HuH-7.5 (cell line): Measurements from ENCODE around the gene SCYGR1.
"Not testable (repeated sequence)": the region's sequence is repeated elsewhere in the genome, so short reads cannot be mapped to it uniquely, and the experiment has no call there.

ENCODE experiments used
- DNase-seq: peaks from one replicate; pipeline ENCODE4 v3.0.0; 2011; ENCODE audit warnings: low spot score

Gene SCYGR1, protein sequence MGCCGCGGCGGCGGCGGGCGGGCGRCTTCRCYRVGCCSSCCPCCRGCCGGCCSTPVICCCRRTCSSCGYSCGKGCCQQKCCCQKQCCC

DNA sequence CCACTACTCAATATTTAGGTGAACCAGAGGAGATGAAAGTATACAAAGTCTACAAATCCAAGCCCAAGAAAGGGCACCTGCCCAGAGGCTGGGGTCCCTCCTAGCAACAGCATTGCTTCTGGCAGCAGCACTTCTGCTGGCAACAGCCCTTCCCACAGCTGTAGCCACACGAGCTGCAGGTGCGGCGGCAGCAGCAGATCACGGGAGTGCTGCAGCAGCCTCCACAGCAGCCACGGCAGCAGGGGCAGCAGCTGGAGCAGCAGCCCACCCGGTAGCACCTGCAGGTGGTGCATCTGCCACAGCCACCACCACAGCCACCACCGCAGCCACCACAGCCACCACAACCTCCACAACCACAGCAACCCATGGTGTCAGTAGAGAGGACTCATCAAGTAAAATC, at the start of gene SCYGR1:
TSS of gene SCYGR1 (minus strand) at position 367 of the 400 bp plus-strand sequence. CDS start at position 367, 0 bp downstream.
- DNase-seq = not testable (repeated sequence)

DNA sequence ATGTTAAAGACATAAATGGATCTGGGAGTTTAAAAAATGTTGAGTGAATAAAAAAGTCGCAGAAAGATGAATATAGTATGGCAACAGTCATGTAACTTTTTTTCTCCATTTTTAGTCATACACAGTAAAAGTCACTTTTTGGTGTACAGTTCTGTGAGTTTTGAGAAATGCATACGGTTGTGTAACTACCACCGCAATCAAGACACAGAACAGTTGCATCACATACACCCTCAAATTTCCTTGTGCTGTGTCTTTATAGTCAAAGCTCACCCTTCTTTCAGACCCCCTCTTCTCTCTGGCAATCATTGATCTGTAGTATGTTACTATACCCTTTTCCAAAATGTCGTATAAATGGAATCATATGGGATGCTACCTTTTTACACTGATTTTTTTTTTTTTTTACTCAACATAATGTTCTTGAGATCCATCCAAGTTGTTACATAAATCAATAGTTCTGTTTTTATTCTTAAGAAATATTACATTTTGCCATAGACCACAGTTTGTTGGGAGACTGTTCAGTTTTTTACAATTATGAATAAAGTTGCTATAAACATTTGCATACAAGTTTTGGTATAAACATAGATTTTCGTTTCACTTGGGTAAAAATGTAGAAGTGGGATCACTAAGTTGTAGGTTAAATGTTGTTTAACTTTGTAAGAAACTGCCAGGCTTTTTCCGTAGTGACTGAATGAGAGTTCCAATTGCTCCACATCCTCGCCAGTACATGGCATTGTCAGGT, 48.9 kb upstream of the SCYGR1 start:
- no peak for DNase-seq

DNA sequence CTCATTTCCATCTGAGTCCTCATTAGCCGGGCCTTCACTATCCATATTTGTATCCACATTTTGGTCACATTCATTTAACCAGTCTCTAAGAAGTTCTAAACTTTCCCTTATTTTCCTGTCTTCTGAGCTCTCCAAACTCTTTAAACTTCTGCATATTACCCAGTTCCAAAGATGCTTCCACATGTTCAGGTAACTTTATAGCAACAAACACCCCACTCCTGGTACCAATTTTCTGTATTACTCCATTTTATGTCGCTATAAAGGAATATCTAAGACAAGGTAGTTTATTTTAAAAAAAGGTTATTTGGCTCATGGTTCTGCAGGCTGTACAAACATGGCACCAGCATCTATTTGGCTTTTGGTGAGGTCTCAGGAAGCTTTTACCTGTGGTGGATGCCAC, 45.4 kb upstream of the SCYGR1 start:
- no peak for DNase-seq

DNA sequence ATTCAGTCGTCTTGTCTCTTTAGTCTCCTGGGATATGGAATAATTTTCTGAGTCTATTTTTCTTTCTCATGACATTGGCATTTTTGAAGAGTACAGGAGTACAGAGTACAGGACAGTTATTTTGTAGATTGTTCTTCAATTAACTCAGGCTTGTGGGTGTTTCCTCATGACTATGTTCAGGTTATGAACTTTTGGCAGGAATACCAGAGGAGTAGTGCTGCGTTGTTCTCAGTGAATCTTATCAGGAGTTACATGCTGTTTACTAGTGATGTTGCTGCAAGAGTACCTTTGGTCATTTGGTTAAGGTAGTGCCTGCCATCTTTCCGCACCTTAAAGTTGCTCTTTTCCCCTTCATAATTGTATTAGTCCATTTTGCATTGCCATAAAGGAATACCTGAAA, 42.9 kb upstream of the SCYGR1 start:
- no peak for DNase-seq

DNA sequence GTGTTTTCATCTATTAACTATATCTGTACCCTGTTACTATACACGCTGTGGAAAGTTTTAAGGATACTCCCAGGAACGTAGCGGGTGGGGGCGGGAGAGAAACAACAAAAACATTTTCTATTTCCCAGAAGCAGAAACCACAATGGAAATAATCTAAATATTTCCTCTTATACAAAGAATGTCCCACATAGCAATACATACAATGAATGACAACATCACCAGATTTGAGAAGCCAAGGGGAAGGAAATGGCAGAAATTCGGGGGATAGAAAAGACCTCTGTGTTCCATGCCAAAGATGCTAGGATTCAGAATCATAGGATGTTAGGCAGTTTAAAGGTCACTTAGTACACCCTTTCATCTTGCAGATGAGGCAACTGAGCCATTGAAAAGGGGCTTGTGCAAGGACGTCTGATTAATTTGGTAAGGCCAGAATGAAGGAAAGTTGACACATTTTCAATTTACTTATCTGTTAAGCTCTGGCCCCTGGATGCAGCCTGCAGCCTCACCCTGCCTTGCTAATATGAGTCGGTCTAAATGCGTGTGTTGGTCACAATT, 41.1 kb upstream of the SCYGR1 start:
- DNase-seq = no peak

DNA sequence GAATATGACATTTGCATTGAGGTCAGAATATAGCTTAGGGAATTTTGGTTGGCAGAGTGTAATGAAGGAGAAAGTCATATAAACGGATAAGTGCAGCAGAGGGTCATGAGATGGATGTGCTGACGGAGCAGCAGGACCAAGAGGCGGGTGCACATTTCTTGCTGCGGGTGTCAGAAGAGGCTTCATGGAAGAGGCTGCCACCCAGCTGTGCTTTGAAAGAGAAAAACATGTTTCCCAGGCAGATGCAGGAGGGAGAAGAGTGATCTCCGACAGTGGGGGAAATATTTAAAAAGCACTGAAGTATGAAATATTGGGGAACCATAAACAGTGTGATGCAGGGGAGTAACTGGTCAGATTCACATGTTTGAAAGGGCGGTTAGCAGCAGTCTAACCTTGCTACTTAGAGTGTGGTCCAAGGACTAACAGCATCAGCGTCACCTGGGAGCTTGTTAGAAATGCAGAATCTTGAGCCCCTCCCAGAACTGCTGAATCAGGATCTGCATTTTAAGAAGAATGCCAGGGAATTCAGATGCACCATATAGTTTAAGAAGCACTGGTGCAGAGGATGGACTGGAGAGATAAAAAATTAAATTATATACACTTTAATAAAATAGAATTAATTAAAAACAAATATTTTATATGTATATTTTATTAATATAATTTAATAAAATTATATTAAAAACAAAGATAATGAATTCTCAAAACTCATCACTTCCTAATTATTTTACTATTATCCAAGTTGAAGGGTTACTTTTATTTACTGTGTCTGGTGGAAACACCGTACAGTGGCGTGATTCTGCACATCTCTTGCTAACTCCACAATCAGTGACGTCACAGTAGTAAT, 36.1 kb upstream of the SCYGR1 start:
- DNase-seq = no peak

DNA sequence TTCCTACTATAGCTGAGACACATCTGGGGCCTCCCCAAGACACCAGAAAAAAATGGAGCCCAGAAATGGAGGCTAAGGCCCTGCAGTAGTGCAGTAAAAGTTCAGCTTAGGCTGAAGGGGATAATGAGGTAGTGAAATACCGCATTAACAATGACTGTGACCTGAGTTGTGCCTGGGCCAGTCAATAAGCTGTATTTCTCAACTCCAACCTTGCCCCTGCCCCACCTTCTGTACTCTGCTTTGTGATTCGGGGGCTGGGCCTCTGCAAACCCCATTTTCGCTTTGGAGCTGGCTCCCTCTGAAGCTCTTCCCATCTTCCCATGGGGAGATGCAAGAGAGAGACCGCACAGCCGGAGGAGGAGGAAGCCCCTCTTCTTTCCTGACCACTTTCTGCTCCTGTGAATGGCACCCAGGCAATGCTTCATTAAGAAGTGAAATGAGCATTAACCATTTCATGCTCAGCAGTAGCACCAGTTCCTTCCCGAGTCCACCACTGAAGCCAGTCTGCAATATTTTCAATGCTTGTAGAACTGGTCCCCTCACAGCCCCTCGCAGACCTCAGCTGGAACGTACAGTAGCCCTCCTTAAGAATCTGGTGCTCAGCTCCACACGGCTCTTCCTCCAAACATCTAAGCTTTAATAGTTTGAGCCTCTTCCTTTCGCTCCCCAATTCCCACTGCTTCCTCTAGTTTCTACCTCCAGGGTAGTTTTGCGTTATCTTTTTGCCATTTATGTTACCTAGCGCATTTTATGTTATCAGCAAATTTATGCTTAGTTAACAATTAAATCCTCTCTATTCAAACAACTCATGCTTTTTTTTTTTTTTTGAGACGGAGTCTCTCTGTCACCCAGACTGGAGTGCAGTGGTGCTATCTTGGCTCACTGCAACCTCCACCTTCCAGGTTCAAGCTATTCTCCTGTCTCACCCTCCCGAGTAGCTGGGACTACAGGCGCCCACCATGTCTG, 32.6 kb upstream of the SCYGR1 start:
- DNase-seq = no peak

DNA sequence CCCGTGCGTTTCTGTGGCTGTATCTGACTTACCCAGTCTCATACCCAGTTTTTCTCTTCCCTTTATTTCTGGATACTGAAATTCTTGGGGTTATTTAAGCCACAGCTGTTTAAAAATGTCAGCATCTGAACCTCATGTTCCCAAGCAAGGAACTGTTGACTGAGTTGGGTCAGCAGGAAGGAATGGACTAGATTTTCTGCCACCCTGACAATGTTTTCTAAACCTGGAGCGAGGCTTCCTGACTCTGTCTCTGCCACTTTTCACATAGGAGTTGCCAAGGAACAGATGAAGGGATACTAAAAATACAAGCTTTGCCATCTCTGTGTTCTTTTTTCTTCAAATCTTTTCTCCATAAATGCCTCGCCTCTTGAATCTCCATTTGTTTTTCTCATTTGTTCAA, 29.0 kb upstream of the SCYGR1 start:
- no peak for DNase-seq

DNA sequence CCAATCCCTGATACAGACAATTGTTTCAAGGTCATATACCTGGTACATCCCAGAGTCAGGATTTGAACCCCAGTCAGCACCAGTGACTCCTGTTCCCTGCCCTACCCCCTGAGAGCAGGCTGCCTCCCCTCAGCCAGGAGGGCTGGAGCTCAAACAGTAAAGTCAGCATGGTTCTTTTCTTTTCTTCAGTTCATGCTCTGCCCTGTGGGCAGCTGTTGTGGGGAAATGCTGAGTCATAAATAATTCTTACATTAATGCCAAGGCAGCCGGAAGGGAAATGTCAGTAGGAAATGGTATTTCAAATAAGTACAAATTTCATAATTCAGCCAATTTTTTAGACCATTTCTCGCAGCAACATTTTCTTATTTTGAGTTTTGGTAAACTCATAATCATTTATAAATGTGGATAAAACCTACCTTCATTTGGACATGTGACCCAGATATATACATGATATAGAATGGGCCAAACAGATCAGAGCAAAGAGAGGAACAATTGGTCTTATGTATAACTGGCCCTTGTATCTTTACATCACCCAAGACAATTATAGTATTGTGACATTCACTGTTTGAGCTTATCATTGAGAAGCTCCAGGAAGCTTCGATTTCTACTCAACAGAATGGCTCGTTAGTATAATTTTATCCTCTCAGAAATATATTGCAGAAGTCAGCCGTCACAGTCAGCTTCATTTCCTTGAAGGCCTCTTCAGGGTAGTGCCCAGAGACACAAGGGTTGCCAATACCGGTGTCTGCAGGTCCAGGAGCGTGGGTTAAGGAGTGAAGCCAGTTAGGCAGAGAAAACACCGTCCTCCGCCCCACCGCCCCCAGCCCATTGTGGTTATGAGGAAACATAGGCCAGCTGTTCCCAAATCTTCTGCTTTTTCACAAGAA, 28.0 kb upstream of the SCYGR1 start:
- no peak for DNase-seq

DNA sequence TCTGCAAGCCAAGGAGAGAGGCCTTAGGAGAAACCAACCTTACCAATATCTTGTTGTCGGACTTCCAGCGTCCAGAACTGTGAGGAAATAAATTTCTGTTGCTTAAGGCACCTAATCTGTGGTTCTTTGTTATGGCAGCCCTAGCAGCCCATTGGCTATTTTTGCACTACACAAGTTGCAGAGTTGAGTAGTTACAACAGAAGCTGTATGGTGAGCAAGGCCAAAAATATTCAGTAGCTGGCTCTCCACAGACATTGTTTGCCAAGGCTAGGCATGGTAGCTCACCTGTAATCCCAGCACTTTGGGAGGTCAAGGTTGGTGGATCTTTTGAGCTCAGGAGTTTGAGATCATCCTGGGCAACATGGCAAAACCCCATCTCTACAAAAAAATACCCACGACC, 27.1 kb upstream of the SCYGR1 start:
- no peak for DNase-seq

DNA sequence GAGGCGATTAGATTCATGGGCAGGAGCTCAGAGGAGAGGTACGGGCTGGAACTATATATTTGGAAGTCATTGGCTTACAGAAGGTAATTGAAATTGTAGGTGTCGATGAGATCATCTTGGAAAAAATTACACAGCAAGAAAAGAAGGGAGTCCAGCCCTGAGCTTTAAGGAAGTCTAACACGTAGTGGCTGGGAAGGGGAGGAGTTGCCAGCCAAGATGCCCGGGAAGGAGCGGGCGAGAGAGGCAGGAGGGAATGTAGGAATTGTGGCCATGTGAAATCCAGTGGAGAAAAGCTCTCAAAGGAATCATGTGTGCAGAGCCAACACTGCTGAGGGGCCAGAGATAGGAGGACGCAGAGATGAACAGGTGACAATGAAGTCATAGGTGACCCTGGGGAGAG, 25.6 kb upstream of the SCYGR1 start:
- DNase-seq = no peak

DNA sequence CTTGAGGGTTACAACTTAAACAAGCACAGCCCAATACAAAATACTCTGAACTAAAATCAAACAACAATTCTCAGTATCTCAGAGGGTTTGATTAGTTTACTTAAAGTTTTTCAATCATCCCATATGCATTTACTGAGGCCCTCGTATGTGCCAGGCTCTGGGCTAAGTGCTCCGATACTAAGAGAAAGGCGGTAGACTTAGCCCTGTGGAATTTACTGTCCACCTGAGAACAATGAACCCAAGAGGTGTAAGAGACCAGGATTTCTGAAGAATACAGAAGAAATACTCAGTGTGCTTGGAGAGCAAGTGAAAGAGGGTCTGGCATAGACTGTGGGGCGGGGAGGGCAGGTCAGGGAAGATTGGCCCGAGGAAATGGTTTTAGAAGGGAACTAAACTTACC, 25.1 kb upstream of the SCYGR1 start:
- DNase-seq = no peak

DNA sequence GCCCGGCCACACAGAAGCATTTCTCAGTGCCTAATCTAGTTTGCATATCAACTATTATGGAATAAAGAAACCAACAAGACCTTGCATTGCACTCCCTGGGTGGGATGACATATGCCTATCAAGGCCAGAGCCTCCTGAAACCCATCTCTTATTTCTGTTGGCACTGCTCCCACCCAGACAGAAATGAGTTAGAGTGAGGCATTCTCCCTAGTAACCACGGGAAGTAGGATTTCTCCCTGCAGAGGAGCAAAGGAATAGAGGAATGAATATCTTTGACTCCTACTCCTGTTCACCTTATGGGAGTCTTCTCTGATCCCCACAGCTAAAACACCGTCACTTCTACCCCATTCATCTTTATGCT, 24.2 kb upstream of the SCYGR1 start:
- DNase-seq = no peak

DNA sequence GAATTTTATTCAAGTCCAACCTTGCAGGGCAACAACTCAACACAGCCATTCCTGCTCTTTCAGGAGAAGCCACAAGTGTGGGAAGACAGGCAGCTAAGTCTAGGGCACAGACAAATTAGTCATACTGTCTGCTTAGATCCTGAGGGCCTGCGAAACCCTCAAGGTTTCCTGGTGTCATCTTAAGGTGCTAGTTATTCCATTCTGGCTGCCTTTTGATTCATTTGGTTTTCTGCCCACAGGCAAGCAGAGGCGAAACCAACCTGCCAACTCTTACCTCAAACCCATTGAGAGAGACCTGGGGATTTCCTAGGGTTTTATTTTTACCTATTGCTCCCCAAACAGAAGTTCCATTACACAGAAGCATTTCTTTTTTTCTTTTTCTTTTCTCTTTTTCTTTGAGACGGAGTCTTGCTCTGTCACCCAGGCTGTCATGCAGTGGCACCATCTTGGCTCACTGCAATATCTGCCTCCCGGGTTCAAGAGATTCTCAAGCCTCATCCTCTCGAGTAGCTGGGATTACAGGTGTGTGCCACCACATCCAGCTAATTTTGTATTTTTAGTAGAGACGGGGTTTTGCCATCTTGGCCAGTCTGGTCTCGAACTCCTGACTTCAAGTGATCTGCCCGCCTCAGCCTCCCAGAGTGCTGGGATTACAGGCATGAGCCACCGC, 23.7 kb upstream of the SCYGR1 start:
- no peak for DNase-seq

DNA sequence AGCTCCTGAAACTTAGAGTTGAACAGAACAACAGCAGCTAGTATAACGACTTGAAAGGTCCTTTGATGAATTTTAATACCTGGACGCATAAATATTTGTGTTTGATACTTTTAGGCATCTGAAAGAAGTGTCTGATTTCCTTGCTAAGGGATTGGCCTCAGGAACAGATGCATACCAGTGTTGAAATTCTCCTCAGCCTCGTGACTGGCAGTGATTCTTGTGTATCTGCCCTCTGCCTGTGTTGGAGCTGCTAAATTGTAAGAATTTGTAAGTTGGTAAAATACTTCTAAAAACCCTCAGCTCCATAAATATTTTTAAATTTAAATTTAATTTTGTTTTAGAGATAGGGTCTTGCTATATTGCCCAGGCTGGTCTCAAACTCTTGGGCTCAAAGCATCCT, 22.4 kb upstream of the SCYGR1 start:
- no peak for DNase-seq

DNA sequence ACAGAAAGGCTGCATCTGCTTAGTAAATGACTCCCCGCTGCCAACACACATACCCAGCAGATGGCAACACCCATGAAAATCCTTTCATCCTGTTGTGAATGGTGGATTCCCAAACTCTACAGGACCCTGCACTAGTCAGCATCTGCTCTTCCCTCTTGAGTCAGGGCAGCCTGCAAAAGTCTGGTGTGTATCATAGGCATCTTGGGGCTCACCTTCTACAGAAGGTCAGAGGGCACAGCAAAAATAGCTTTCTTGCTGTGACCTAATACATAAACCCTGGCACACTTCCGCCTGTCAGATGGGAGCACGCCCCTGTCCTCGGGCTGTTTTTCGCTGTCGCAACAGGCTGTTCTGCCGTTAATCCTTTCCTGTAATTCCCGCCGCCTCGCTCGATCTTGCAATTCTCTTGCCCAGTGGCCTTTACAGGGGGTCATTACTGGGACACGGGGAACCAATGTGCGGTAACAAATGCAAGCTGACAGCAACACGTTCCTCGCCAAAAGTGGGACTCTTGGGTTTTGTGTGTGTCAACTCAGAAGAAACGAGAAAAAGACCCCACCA, 19.9 kb upstream of the SCYGR1 start:
- peak; percentile 34 for DNase-seq

DNA sequence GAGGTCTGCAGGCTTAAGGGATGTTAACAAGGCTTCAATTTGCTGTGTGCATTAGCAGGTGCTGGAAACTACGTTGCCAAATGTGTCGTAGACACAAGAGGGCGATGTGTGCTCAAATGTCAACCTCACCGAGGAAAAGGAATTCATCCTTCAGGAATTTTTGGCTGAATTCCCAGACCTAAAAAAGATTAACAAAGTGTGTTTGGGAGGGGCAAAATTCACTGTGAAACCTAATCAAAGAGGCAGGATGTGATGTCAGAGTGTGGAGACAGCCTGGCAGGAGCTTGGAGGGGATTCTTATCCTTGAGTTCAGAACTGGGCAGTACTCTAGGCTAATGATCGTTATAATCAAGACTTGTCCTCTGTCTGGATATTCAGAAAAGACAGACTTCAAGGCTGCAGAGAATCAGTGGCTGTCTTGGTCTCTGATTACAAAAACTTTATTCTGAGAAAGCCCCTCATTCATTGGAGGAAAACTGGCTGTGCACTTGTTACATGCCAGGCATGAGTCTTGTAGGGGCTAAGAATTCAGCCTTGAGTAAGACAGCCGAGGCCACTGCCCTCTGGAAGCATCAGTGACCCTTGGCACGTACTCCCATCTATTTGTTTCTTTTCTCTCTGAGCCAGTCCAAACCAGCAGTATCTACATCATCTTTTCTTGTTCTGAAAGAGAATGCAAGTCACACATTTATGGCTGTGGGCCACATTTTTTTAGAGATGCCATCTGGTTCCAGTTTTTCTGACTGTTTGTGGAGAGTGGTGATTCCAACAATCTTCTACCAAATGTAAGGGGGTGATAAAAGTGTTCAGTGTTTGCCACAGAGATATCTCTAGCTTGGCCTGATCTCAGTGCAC, 18.7 kb upstream of the SCYGR1 start:
- DNase-seq = peak; percentile 77

DNA sequence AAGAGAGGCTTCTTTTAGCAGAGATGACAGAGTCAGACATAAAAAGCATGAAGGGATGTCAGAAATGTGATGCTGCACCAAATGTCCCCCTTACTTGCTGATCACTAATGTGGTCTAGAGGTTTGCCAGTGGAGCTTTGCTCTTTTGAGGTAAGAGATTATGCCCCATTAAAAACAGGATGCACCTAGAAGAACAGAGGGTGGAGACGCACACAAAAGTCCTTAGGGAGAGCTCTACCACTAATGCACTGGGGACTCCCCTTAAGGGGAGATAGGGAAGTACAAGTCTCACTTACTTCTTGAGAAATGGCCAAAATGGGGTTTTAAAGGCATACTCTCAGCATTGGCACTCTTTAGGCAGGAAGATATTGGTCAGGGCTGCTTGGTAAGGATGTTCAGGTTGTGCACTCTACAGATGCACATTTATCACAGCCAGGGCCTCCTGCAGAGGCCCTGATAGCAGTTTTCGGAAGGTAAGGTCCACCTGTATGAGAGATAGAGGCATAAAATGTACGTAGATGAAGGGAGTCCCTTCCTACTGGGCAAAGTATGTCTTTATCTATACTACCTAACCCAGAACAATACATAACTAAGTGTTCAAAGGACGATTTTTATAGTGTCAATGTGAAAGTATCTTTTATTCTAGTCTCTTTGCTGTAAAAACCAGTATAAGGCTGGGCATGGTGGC, 17.0 kb upstream of the SCYGR1 start:
- DNase-seq = no peak
